Iris pigment epithelial cell (primary cell): ENCODE data around the gene CELF6.

Experiments used
- DNase-seq: peaks from one replicate; pipeline ENCODE4 v3.0.0-alpha.2; 2011; ENCODE audit warnings: low read depth

CELF6 gene

DNA sequence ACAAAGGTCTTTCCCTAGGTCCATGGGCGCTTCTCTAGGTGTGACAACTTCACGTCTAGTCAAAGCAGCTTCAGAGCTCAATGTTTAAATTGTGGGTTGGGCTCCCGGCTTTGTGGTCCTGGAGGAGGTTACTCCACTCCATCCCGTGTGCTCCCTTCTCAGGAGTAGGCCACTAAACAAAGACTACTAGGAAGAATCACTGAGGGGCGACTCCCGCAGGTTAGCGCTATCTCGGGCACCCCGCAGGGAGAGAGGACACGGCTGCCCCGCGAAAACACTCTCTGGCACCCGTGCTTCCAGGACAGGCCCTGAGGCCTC lies 48.1 kb downstream of the CELF6 start:
- DNase-seq, result peak; percentile 26

DNA sequence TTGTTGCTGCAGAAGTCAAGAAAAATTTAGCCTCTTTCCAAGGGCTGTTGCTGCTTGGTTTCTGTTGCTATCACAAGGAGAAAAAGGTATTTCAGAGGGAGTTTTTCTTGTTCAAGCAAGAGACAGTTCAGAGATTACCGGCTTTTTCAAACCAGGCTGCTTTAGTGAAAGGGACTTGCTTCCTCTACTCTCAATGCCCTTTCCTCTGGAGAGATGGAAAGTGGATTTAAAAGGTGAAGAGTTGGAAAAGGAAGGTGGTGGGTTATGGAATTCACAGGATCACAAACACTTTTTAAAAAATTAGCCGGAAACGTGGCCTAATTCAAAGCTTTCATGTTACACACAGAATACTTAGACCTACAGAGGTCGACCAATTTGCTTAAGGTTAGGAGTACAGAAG lies 48.7 kb downstream of the CELF6 start:
- DNase-seq, result no peak

DNA sequence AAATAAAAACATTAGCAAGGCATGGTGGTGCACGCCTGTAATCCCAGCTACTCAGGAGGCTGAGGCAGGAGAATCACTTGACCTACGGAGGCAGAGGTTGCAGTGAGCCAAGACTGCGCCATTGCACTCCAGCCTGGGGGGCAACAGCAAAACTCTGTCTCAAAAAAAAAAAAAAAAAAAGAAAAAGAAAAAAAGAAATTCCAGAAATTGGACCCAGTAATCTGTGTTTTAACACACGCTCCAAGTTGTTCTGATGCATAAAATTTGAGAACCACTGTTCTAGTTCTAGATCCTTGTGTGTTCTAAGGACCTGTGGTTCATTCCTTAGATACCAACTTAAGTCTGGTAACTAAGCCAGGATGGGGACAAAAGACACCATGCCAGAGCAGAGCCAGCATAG lies 50.2 kb downstream of the CELF6 start:
- no peak for DNase-seq

DNA sequence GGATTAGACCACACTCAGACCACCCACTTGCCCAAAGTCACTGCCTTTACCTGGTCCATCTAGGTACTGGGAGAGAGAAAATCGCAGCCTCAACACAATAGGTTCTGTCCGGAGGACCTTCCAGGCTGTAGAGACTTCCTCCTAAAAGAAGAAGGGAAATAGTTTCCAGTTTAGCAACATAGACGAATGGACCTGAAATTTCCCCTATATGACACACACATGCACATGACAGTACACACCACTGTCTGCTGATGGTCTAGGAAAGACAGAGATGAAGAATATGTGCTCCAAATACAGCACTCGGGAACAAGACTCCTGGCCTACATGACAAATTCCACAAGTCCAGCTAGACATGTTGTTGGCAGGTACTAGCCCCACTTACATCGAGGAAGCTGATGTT lies 54.9 kb downstream of the CELF6 start:
- DNase-seq, result no peak

DNA sequence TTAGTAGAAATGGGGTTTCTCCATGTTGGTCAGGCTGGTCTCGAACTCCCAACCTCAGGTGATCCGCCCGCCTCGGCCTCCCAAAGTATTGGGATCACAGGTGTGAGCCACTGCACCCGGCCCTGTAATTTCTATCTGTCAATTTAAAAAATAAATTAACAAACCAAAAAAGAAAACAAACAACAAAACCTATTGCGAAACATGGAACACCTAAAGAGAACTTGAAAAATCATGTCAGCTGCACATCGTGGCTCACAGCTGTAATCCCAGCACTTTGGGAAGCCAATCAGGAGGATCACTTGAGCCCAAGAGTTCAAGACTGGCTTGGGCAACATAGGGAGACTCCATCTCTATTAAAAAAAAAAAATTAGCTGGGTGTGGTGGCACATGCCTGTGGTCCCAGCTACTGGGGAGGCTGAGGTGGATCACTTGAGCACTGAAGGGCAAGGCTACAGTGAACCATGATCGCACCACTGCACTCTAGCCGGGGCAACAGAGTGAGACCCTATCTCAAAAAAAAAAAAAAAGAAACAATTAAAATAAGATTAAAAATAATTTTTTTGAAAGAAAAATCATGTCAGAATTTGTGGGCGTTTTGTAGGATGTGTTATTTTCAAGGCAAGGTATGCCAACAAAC lies 67.2 kb downstream of the CELF6 start:
- no peak for DNase-seq

DNA sequence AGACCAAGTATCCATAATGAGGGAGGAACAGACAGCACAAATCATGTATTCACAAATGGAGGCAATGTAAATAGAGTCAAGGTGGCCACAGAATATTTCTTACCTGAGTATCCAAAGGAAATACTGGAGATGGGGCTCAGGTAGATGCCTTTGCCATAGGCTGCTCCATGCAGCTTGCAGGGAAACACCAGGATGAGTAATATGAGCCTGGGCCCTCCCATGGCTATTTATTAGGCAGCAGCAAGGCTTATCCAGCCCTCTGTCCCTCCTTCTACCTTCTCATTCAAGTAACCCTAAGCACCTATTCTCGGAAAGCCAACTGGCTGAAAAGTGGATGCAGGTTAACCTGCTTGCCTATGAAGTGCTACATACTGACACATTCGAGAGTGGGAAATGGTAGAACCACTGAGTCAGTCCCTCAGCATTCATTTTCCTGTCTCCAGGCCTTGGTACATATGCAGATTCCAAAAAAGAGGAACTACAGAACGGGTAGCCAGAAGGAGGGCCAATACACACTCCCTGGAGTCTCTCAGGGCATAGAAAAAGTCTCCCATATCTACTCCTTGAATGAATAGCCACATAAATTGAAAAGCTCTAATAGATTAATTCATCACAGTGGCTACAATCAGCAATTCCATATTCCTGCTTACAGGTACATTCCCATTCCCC lies 70.7 kb downstream of the CELF6 start:
- no peak for DNase-seq

DNA sequence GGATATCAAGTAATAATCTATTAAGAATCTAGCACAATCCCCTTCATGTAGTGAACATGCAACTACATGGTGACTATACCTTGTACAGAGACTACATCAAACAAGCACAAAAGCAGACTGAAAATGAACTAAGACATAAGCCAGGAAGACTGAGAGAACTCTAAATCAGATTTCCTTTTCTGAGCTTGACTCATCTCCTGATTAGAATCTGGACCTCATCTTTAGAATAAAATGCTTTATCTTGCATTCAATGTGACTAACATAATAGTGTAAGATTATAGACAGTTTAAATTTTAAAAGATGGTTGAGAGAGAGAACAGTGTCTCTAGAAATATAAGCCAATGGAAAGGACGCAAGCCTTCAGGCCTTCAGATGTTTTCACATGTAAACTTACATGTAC lies 71.4 kb downstream of the CELF6 start:
- no peak for DNase-seq

DNA sequence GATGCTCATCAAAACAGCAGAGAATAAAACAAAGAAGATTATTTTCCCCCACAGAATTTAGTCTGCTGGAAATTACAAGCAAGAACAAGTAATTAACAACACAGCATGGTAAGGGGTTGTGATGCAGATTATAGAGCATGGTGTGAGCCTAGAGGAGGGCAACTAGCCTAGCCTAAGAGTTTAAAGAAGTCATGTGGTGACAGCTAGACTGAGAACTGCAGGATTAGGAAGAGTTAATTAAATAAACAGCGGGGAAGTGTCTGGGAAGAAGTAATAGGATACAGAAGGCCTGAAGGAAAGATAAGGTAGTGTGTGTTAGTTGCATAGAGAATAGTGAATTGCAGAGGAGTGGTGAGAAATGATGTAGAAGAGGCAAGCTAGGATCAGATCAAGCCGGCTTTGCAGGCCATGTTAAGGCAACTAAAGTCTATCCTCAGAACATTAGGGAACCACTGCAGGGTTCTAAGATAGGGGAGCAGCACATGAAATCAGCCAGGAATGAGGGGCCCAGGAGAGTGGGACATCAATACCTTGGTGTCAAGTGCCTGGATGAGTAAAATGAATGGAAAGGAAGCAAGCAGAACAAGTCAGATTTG lies 77.1 kb downstream of the CELF6 start:
- DNase-seq, result no peak

DNA sequence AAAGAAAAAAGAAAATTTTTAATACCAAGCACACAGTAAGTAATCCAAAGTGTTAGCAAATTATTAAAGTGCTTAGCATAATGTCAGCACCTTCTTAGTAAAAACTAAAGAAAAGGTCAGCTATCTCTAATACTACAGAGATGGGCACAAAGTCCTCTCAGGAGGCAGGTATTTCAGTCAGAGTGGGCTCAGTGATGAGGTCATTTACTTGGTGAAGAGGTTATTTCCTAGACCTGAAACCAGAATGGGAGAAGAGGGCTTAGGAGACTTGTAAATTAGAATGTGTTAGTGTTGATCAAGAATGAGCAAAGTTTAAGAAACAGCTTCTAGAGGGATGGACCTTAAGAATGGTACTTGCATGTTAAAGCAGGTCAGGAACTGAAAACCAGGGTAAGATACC lies 80.3 kb downstream of the CELF6 start:
- DNase-seq, result no peak

DNA sequence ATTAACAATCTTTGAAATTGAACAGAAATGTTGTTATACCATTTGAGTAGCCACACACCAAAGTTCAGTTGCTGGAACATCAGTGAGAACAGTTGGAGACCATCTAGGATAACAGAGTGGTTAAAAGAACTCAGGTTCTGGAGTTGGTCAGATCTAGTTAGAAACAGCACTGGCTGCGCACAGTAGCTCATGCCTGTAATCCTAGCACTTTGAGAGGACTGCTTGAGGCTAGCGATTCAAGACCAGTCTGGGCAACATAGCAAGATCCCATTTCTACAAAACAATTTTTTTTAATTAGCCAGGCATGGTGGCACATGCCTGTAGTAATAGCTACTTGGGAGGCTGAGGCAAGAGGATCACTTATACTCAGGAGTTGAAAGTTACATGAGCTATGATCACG lies 81.4 kb downstream of the CELF6 start:
- no peak for DNase-seq

DNA sequence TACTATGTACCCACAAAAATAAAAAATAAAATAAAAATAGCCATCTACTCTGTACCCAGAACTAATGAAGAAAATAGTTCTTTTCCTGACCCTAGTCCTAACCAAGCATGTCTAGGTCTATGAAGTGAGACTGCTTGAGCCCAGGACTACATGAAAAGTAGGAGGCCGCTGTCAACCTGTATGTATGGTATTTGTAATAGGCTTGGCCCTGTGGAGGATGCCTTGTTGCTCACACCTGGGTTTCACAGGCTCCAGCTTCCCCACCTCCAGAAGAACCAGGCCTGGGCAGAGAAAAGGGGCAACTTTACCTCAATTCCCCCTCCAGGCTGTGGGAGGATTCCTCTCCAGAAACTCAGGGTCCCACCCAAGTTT lies 82.1 kb downstream of the CELF6 start:
- DNase-seq, result no peak

DNA sequence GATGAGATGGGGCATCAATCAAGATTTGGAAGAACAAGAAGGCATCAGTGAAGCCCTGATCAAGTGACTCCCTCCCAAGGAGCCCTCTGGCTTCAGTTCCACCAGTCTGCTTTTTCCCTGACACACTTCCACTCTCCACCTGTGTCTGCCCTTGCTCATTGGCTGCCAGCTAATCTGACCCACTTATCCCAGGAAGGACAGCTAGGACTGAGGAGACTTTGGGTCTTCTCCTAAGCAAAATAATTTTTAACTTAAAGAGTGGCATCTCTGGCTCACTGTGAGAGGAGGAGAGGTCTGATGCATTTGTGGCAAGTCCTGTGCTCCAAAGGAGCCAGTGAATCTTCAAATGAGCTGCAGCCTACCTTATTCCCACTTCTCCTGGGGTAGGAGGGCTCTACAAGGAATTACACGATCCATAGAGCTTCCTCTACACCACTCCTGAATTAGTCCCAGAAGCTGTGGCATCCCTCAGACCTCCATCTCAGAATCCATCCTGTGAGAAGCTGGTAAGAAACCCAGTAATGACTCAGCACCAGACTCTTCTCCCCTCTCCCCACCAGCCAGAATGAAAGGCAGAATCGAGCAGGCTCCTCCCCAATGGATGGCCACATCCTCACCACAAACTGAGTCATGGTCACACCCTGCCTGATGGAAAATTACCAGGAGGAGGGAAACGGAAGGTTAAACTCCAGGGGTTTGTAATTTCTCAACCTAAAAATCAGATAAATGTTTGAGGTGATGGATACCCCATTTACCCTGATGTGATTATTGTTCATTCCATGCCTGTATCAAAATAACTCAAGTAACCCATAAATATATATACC lies 82.7 kb downstream of the CELF6 start:
- DNase-seq, result peak; percentile 98

DNA sequence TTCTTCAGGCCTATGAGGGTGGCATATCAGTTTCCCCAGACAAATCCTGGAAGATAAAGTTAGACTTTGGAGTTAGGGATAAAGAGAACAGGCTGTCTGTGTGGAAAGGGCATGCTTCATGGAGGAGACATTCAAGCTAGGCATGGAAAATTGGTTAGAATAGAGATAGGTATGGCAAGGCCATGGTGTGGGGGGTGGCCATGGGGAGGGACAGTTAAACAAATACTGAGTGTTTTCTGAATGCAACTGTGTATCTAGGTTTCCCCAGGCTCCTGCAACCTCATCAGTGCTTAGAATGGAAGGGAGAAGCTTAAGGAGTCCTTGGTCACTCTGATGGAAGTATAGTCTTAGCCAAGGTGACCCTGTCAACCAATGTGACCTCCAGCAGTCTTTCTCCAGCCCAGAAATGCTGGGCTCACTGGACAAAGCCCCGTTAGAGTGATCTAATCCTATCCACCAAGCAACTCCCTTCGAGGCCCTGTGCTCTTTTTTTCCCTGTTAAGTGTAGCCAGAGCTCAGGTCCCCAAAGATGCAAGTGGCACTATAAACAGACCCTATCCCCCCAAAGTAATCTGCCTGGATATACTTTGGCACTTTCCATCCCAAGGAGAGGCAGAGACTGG lies 83.5 kb downstream of the CELF6 start:
- DNase-seq, result no peak

DNA sequence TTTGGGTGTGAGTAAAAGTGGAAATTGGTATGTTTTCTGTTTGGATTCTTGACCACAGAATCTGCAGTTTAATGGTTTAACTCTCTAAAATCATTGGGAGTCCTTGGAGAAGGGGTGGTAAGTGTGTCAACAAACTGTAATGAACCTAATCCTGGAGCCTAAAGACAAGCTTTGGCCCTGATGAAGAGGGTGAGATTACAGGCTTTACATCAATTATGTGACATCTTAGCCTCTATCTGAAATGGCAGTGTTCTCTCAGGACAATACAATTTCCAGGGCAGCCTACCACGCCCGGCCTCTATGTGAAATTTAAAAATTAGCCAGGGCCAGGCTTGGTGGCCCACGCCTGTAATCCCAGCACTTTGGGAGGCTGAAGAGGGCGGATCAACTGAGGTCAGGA lies 84.7 kb downstream of the CELF6 start:
- DNase-seq, result no peak
